Stimulated activated CD8-positive, alpha-beta memory T cell treated with anti-CD3 and anti-CD28 coated beads, Interleukin-4, amount 100 ng/mL, for 1 hour (primary cell): ENCODE results near the gene TAF3.
"Not testable (repeated sequence)": the region's sequence is repeated elsewhere in the genome, so short reads cannot be mapped to it uniquely, and the experiment has no call there.

Source experiments
- DNase-seq, 2 donors: peaks; one replicate each; pipeline ENCODE4 v3.0.0-alpha.2; 2020; ENCODE audit warnings: low read depth in 2 of 2, low spot score in 1 of 2

Gene TAF3

GRCh38 chr10:7811743-7812142 is 6.6 kb upstream of the TAF3 start:
- not testable (repeated sequence) for DNase-seq

DNA sequence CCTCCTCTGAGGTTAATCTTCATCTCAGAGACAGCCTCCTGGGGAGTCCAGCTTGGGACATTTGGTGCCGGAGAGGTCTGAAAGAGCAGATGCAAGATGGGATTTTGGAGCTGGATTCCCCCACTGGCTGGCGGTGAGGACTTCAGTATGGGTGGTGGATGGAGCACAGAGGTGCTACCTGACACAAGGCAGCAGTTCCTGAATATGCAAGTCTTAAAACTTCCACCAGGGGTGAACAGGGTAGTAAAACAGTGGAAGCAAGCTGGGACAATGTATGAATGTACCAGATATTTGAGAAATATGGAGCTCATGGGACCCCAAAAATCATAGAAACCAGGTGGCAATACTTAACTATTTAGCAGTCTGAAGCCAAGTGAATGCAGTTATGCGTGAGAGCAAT is 4.8 kb upstream of the TAF3 start:
- no peak for DNase-seq

DNA sequence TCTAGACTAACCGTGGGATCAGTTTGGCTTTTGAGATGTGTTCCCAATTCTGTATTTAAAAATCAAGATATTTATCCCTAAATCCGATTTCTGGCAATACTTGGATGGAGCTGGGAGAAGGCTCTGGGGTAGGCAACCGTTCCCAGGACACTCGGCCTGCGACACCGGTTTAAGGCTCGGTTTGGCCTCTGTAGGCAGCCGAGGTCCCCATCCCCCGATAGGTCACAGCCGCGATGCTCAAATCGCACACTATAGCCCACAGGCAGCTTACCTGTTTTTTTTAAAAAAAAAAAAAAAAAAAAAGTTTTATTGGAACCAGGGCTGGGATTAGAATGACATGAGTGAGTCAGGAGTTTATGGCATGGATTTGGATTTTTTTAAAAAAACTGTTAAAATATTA is 729 bp upstream of the TAF3 start:
- DNase-seq, result no peak

GRCh38 chr10:7817984-7818294 is 366 bp upstream of the TAF3 start:
- DNase-seq, result no peak

GRCh38 chr10:7819121-7819460 is 786 bp downstream of the TAF3 start:
- DNase-seq, result no peak

DNA sequence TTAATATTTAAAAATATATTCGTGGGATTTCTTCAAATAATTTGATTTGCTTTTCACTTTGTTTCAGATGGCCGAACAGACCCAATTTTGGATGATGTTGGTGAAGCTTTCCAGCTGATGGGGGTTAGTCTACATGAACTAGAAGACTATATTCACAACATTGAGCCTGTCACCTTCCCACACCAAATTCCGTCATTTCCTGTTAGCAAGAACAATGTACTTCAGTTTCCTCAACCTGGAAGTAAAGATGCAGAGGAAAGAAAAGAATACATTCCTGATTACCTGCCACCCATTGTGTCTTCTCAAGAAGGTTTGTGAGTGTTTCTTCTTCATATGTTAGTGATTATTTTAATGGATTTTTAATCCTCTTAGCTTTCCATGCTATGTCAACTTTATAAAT is 5.9 kb downstream of the TAF3 start:
- no peak for DNase-seq

GRCh38 chr10:7826971-7827370 is 8.7 kb downstream of the TAF3 start:
- no peak for DNase-seq

DNA sequence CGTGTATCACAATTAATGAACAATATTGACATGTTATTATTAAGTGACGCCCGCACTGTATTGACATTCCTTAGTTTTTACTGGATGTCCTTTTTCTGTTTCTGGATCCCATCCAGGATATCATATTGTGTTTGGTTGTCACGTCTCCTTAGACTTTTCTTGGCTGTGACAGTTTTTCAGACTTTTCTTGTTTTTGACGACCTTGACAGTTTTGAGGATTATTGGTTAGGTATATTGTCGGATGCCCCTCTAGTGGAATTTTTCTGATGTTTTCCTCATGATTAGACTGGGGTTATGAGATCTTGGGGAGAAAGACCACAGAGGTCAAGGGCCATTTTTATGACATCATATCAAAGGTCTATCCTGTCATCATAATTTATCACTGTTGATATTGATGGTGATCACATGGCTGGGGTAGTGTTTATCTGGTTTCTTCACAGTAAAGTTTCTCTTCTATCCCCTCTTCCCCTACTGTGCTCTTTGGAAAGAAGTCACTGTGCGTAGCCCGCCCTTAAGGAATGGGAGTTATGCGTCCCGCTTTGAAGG is 11.1 kb downstream of the TAF3 start:
- DNase-seq, result no peak

DNA sequence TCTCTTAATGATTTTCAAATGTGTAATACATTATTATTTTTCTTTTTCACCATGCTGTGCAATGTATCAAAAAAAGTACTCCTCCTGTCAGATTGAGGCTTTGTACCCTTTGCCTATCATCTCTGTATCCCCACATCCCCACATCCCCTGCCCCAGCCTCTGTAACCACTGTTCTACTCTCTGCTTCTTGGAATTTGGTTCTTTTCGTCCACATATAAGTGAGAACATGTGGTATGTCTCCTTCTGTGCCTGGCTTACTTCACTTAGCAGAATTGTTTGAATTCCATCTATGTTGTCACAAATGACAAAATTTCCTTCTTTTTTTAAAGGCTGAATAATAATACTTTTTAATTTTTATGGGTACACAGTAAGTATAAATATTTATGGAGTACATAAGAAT is 13.8 kb downstream of the TAF3 start:
- DNase-seq, result no peak

GRCh38 chr10:7833210-7833609 is 14.9 kb downstream of the TAF3 start:
- DNase-seq, result no peak

- DNase-seq, result no peak
These were observed 16.0 kb downstream of the TAF3 start for GRCh38 chr10:7834262-7834661.

GRCh38 chr10:7836571-7836970 is 18.3 kb downstream of the TAF3 start:
- no peak for DNase-seq

DNA sequence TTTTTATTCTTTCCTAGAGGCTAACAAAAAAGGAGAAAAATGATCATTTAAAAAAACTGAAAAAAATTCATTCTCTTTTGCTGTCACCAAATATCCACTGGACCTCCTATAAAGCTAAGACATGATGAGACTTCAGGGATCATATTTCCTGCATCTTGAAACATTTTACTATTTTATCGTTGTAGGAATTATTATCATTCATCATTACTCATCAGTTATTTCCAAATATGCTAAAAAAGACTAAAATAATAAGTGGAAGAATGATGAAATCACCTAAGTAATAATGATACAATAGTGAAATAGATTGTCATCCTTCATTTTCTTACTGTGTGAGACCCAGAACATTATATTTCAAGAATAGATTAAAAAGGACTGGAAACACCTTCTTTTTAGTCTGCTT is 28.3 kb downstream of the TAF3 start:
- no peak for DNase-seq

GRCh38 chr10:7853226-7853842 is 35.0 kb downstream of the TAF3 start:
- no peak for DNase-seq

DNA sequence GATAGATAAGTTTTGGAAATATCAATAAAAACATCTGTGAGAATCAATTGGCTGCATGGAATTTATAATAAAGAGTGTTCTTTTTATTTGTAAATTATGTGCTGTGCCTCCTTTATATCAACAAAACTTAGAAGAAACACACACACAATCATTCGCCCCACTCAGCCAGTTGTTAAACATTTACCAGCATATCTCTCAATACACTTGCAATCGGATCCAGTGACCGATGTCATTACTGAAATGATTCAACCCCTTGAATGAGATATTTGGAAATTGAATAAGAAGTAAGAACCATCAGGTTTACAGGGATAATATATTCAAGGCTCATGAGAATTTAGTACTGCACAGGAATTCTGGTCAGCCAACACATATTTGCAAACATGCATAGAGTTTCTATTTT is 35.6 kb downstream of the TAF3 start:
- no peak for DNase-seq

DNA sequence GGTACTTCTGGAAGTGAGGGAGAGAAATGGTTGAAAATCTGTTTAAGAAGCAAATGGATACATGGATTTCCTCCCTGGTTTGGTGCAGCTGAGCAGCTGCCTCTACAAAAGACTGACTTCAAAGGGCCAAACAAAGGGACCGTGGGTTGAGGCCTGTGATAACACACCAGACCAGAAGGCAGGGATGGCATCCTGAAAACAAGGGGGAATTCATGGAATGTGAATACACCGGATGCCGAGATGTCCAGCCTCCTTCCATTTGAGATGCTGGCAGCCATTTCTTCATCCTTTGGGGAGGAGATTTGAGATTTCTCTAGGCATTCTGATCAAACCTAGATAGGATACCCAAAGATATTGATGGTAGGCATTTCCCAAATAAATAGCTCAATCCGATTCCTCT is 36.9 kb downstream of the TAF3 start:
- no peak for DNase-seq

- no peak for DNase-seq
These were observed 38.4 kb downstream of the TAF3 start for GRCh38 chr10:7856678-7857077.

- no peak for DNase-seq
These were observed 39.0 kb downstream of the TAF3 start for GRCh38 chr10:7857262-7857661.

GRCh38 chr10:7861509-7862120 is 43.3 kb downstream of the TAF3 start:
- no peak for DNase-seq

- no peak for DNase-seq
These were observed 43.8 kb downstream of the TAF3 start for GRCh38 chr10:7862121-7862514.

GRCh38 chr10:7866176-7866575 is 47.9 kb downstream of the TAF3 start:
- DNase-seq, result no peak

- no peak for DNase-seq
These were observed 53.7 kb downstream of the TAF3 start for GRCh38 chr10:7872041-7872442.

- no peak for DNase-seq
These were observed 56.6 kb downstream of the TAF3 start for GRCh38 chr10:7874864-7875263.
